ENCODE data around the gene CORO1C. TPM values are rescaled to one million over a fixed set of nuclear protein-coding genes. Genes with fewer than 3 reads are reported as not detected.

The CORO1C gene
- total RNA-seq, 1 donor from 2014 or later = 189 TPM

DNA sequence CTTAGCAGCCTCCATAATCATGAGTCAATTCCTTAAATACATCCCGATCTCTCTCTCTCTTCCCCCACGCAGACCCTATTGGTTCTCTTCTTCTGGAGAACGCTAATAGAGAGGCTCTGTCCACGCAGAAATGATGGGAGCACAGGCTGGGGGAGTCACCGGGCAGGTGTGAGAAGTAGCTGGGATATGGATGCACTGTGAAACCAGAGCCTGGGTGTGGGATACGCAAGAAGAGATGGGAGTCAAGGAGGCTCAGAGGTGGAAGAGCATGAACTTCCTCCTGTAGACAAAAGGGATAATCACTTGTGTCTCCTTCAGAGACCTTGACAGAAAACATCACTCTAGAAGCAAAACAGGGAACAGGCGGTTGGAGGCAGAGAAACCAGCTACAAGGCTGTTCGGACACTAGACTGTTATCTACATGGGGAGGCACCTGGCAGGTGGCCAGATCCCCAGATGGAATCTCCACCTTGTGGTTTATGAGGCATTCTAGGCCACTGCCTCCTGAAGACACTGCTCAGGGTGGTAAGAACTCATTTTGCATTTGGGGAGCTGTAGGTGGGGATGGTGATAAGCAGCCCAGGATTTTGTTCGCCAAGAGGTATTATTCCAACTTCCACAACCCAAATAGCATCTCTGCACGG, 90.4 kb downstream of the CORO1C start:
- DNase-seq (ENCODE audit: extremely low spot score in 2 of 2) = no peak
- Histone ChIP-seq H3K36me3 (peaks cover 0 to 12% of the 10 kb centered on the region in 2 donors), H3K27ac (no peak overlapping the region), H3K4me1 (peaks cover 24% of the 10 kb centered on the region), H3K4me3 (no peak overlapping the region), H3K27me3 (no peaks in the 10 kb centered on the region), H3K9me3 (no peaks in the 10 kb centered on the region)
- intact Hi-C loops (cut with DNase I) = no loop called here
- TF ChIP-seq, protein P1, sequence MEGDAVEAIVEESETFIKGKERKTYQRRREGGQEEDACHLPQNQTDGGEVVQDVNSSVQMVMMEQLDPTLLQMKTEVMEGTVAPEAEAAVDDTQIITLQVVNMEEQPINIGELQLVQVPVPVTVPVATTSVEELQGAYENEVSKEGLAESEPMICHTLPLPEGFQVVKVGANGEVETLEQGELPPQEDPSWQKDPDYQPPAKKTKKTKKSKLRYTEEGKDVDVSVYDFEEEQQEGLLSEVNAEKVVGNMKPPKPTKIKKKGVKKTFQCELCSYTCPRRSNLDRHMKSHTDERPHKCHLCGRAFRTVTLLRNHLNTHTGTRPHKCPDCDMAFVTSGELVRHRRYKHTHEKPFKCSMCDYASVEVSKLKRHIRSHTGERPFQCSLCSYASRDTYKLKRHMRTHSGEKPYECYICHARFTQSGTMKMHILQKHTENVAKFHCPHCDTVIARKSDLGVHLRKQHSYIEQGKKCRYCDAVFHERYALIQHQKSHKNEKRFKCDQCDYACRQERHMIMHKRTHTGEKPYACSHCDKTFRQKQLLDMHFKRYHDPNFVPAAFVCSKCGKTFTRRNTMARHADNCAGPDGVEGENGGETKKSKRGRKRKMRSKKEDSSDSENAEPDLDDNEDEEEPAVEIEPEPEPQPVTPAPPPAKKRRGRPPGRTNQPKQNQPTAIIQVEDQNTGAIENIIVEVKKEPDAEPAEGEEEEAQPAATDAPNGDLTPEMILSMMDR (IDR thresholded peaks at IDR 0.05) = no peak
- TF ChIP-seq POLR2A (IDR thresholded peaks at IDR 0.05) (no peak), POLR2AphosphoS5 (IDR thresholded peaks at IDR 0.05; ENCODE audit: insufficient read depth in 1 of 2, low read depth in 1 of 2) (no peak)

DNA sequence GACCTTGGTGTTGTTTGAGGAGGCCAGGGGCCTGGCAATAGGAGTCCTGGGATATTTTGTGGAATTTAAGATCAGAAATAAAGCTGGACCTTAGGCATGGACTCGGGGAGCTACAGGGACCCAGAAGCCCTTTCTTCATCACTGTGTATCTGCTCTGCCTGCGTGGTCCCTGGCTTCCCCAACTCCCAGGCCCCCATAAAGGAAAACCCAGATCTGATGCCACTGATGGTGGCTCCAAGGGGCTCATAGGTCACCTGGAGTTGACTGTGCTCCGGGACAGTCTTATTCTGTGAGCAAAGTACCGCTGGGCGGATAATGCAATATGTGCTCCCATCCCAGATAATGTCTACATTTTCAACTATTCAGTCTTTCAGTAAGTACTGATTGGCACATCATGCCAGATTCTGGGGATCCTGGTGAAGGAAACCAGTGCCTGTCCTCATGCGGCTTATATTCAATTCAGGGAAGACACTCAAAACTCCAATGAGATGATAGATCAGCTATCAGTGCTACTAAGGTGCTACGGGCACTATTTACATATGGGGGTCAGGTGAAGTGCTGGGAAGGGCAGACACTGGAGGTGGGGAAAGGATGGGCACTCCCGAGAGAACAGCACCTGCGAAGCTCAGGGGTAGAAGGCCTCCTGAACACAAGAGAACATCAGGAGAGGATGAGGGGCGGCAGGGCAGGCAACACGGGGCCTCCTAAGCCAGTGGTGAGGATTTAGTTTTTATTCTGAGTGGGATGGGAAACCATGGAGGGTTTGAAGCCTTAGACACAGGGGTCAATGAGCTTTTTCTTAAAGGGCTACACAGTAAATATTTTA, 92.1 kb downstream of the CORO1C start:
- Histone ChIP-seq H3K27ac (peak overlapping the region; percentile 41), H3K36me3 (no peaks in the 10 kb centered on the region), H3K4me3 (no peak overlapping the region), H3K4me1 (peaks cover 24% of the 10 kb centered on the region), H3K9me3 (no peaks in the 10 kb centered on the region), H3K27me3 (no peaks in the 10 kb centered on the region)
- TF ChIP-seq, protein P1 (IDR thresholded peaks at IDR 0.05) = no peak
- no peak for TF ChIP-seq POLR2AphosphoS5 (IDR thresholded peaks at IDR 0.05; ENCODE audit: insufficient read depth in 1 of 2, low read depth in 1 of 2)
- TF ChIP-seq POLR2A (IDR thresholded peaks at IDR 0.05) = no peak
- no peak for DNase-seq (ENCODE audit: extremely low spot score in 2 of 2)
- intact Hi-C loops (cut with DNase I) = no loop called here

DNA sequence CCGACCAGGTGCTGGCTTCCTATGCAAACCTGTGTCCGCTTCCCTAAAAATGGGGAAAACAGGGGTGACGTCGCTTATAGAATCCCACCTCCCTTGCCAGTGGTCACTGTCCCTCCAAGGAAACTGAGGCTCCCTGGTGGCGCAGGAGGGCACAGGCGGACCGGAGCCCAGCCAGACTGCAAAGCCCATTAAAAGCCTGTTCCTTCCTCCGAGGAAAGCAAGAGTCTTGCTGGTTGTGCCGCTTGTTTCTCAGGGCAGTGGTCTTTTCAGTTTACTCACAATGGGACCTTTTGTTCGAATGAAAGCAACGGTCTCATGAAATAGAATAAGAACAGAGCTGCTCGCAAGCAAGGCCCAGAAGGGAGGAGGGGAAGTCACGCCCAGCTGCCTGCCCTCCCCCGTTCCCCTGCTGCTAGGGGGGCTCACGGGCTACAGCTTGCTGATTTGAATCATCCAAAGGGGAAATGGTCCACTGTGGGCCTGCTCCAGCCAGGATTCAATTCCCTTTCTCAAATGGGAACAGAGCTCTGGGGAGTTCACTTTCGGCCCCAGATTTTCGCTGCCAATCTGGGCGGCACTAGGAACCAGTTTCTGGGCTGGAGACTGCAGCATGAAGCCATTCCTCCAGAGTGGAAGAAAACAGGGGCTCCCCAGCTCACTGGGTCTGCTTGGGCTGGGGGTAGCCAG, 93.0 kb downstream of the CORO1C start:
- peak overlapping the region; percentile 41 for H3K27ac ChIP-seq
- no peaks in the 10 kb centered on the region for H3K9me3 ChIP-seq
- no peaks in the 10 kb centered on the region for H3K36me3 ChIP-seq
- peak overlapping the region in 1 of 2 donors; percentile 17 for H3K4me3 ChIP-seq
- H3K4me1 ChIP-seq = peaks cover 24% of the 10 kb centered on the region
- TF ChIP-seq, protein P1 (IDR thresholded peaks at IDR 0.05) = no peak
- TF ChIP-seq POLR2AphosphoS5 (IDR thresholded peaks at IDR 0.05; ENCODE audit: insufficient read depth in 1 of 2, low read depth in 1 of 2) = no peak
- TF ChIP-seq POLR2A (IDR thresholded peaks at IDR 0.05) = no peak
- intact Hi-C loops (cut with DNase I) = no loop called here
- DNase-seq (ENCODE audit: extremely low spot score in 2 of 2) = peak; percentile 84 to 94
- no peaks in the 10 kb centered on the region for H3K27me3 ChIP-seq

DNA sequence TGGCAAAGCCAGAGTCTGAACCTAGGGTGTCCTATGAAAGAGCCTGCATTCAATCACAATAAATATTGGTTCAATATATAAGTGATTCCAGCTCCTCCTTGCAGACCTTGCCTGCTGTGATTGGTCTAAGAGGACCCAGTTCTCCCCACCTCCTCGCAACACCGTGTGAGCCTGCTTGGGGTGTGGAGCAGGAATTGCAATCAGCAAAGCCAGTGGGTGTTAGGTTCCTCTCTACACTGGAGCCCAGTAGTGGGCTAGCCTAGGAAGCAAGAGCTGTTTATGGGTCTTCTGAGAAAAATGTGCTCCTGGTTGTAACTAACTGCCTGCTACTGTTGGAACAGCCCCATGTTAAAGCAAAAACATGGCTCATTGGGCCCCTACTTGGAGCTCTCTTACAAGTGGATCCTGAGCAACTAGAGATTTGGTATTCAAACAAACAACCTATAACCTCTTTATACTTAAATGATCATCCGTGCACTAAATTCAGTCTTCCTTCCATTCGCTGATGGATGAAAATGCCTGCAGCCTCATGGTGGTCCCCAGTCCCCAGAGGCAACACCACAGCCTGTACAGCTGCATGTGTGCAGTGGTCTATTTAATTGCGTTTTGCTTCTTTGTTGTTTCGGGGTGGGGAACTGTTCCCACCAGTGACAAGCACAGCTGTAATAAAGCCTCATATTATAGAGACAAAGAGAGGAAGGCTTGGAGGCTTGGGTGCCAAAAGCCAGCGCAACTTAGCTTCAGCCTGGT, 93.9 kb downstream of the CORO1C start:
- Histone ChIP-seq H3K4me3 (no peak overlapping the region), H3K36me3 (no peaks in the 10 kb centered on the region), H3K27ac (peak overlapping the region; percentile 41), H3K4me1 (peaks cover 18% of the 10 kb centered on the region), H3K27me3 (no peaks in the 10 kb centered on the region), H3K9me3 (no peaks in the 10 kb centered on the region)
- intact Hi-C loops (cut with DNase I) = no loop called here
- TF ChIP-seq POLR2AphosphoS5 (IDR thresholded peaks at IDR 0.05; ENCODE audit: insufficient read depth in 1 of 2, low read depth in 1 of 2) (no peak), POLR2A (IDR thresholded peaks at IDR 0.05) (no peak)
- TF ChIP-seq, protein P1 (IDR thresholded peaks at IDR 0.05) = no peak
- no peak for DNase-seq (ENCODE audit: extremely low spot score in 2 of 2)
